GM12801 (cell line): Measurements from ENCODE around the gene PUS3.

ENCODE experiments used
- TF ChIP-seq, protein P1 (sequence below): IDR thresholded peaks from one replicate; pipeline ENCODE4 v1.5.1; 2011; ENCODE audit warnings: control low read depth; ENCODE audit not compliant: insufficient read length; ENCODE audit errors: extremely low read depth

The PUS3 gene

GRCh38 chr11:125943661-125944349 lies 40.8 kb upstream of the PUS3 start:
- TF ChIP-seq, protein P1, sequence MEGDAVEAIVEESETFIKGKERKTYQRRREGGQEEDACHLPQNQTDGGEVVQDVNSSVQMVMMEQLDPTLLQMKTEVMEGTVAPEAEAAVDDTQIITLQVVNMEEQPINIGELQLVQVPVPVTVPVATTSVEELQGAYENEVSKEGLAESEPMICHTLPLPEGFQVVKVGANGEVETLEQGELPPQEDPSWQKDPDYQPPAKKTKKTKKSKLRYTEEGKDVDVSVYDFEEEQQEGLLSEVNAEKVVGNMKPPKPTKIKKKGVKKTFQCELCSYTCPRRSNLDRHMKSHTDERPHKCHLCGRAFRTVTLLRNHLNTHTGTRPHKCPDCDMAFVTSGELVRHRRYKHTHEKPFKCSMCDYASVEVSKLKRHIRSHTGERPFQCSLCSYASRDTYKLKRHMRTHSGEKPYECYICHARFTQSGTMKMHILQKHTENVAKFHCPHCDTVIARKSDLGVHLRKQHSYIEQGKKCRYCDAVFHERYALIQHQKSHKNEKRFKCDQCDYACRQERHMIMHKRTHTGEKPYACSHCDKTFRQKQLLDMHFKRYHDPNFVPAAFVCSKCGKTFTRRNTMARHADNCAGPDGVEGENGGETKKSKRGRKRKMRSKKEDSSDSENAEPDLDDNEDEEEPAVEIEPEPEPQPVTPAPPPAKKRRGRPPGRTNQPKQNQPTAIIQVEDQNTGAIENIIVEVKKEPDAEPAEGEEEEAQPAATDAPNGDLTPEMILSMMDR: no peak

DNA sequence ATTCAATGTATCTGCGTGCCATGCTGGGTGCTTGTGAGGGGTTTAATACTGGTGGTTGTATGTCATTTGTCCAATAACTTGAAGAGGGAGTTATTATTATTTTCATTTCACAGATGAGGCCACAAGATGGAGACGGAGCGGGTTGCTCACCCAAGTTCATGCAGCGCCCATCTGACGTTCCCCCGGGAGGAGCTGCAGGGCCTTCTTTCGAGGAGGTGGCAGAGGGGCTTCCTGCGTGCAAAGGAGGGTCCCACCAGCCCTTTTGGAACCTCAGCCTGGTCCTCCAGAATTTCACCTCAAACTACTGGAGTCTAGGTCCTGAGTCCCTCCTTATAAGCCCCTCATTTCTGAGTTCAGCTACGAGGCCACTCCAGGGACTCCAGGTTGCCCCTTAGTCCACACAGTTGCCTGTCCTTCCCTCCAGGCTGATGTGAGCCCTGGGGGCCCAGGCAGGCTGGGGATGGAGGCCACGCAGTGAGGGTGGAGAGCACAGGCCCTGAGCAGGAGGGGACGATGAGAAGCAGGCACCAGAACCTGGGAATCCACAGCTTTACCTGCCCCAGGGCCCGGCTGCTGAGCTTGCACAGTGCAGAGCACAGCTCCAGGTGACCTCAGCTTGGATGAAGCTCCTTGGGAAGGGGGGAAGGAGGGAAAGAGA lies 39.9 kb upstream of the PUS3 start:
- TF ChIP-seq, protein P1: no peak

DNA sequence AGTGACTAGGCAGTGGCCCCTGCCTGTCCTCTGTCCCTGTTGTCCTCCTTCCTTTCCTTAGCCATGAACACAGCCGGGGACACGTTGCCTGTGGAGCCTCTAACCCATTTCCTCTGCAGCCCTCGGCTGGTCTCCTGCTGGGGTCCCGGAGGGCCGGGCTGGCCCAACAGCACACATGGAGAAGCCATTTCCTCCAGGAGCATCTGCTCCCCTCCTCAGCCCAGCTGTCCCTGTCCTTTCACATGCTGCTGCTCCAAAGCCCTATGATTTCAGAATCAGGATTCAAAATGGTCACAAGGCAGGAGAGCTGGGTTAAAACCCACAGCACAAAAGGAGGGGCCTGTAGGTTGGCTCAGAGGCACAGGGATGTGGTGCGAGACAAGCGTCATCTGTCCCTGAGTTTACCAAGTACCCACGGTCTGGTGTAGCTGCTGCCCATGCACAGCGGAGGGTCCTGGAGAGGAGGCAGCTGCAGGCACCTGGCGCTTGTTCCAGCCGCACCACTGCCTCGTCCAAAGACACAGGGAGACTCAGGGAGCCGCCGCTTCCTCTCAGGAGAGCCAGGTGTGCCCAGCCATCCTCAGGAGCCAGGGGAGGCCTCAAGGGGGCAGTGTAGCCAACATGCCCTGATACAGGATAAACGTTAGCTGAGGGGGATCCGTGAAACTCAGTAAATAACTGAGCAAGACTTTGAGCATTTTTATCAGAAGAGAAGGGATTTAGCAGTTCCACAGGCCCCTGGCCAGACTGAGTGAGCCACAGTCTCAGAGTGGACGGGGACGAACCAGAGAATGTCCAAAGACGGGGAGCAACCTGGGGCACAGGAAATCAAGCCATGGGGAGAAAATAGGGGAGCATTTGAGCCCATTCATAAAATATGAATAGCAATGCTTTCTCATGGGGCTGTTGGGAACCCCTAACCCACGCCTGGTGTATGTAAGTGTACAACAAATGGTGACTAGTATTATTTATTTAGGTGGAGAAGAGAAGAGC lies 38.9 kb upstream of the PUS3 start:
- TF ChIP-seq, protein P1: no peak

- TF ChIP-seq, protein P1: no peak
Observed at GRCh38 chr11:125941267-125941618, 38.2 kb upstream of the PUS3 start.

- TF ChIP-seq, protein P1: no peak
Observed at GRCh38 chr11:125940145-125940544, 37.1 kb upstream of the PUS3 start.

DNA sequence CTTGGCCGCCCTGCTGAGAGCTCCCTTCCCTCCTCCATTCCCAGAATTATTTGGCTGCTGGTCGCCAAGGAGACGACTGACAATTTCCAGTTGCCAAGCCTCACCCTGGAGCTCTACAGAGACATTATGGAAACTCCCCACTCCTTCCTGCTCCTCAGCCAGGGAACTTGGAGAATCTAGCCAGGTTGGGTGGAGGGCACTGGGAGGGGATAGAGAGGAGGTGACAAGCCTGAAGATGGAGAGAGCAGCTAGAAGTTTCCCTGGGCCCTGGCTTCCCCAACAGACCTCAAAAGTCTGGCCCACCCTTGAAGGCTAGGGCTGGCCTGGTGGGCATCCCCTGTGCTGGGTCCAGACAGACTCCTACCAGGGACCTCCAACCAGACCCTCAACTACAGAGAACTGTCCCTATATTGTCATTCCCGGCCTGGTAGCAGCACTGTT lies 36.1 kb upstream of the PUS3 start:
- TF ChIP-seq, protein P1: no peak

DNA sequence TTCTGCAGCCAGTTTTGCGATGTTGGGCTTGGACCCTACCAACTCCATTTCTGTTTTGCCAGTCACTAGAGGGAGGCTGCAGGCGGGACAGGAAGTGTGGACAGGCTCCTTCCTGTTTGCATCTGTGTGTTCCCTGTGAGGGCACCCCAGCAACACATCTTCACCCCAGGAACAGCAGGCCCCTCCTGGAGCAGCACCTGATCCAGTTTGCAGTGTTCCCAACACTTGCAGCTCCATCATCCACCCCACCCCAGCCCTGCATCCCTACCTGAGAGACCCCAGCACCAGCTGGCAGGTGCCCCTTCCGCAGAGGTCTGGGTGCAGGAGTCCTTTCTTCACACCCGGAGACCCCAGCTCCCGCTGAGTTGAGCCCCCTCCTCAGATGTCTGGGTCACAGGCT lies 35.4 kb upstream of the PUS3 start:
- TF ChIP-seq, protein P1: no peak
